AG04450 (cell line): Measurements from ENCODE around the gene SPAG5. TPM values are rescaled to one million over a fixed set of nuclear protein-coding genes. Genes with fewer than 3 reads are reported as not detected.

Experiments used
- CTCF ChIA-PET: fragments of 300-600, 350-600 bp; formaldehyde crosslinking; extraction: SDS; loops from one replicate; lab custom pipeline; 2022; ENCODE audit warnings: antibody characterized with exemption, inconsistent platforms; lab: Charles Lee
- POLR2A ChIA-PET: fragments of 350-600 bp; formaldehyde crosslinking; extraction: SDS; loops from one replicate; lab custom pipeline; 2021; ENCODE audit warnings: antibody characterized with exemption, inconsistent platforms; lab: Yijun Ruan, JAX
- DNase-seq: peaks from one replicate; pipeline ENCODE4 v3.0.0-alpha.2; 2011; ENCODE audit warnings: low read depth, low spot score
- H3K27ac ChIP-seq: one replicate; pipeline ENCODE4 v1.5.1; 2012; ENCODE audit warnings: low read depth, low read length, control low read depth
- H3K27me3 ChIP-seq: one replicate; pipeline ENCODE4 v1.6.0; 2012; ENCODE audit warnings: low read length; ENCODE audit not compliant: control insufficient read depth, insufficient read depth
- H3K4me3 ChIP-seq: 2 replicates; pipeline ENCODE4 v1.5.1; 2011; ENCODE audit warnings: mild to moderate bottlenecking, low read depth, low read length, control low read depth
- H3K9me3 ChIP-seq: 2 replicates; pipeline ENCODE4 v1.5.1; 2012; ENCODE audit warnings: low read length; ENCODE audit not compliant: control insufficient read depth, insufficient read depth
- polyA plus RNA-seq: library from polyadenylated mRNA; depleted of rRNA; stranded (reverse); fragments of >200 nt; gene quantifications from 2 replicates; pipeline ENCODE4 v1.2.3, GENCODE V29; 2011
- TF ChIP-seq, protein P1 (sequence below): IDR thresholded peaks from 2 replicates; pipeline ENCODE4 v1.5.1; 2011; ENCODE audit warnings: low read depth, low read length, control low read depth, inconsistent platforms

SPAG5 gene
- polyA plus RNA-seq, 1 experiment: 17.4 TPM

- POLR2A ChIA-PET: no interaction called here
- peaks cover 38% of the 10 kb centered on the region for H3K27me3 ChIP-seq
- DNase-seq: no peak
- H3K27ac ChIP-seq: no peak overlapping the region
- H3K4me3 ChIP-seq: no peak overlapping the region
- H3K9me3 ChIP-seq: no peaks in the 10 kb centered on the region; the same call in 1 of the 2 replicates
- TF ChIP-seq, protein P1, sequence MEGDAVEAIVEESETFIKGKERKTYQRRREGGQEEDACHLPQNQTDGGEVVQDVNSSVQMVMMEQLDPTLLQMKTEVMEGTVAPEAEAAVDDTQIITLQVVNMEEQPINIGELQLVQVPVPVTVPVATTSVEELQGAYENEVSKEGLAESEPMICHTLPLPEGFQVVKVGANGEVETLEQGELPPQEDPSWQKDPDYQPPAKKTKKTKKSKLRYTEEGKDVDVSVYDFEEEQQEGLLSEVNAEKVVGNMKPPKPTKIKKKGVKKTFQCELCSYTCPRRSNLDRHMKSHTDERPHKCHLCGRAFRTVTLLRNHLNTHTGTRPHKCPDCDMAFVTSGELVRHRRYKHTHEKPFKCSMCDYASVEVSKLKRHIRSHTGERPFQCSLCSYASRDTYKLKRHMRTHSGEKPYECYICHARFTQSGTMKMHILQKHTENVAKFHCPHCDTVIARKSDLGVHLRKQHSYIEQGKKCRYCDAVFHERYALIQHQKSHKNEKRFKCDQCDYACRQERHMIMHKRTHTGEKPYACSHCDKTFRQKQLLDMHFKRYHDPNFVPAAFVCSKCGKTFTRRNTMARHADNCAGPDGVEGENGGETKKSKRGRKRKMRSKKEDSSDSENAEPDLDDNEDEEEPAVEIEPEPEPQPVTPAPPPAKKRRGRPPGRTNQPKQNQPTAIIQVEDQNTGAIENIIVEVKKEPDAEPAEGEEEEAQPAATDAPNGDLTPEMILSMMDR: no peak
- CTCF ChIA-PET: interaction anchor here (3.3 kb wide), 1 partner anchor 40 kb away, joined by 13 read pairs; no protein-coding TSS in a partner anchor
These were observed 64.0 kb downstream of the SPAG5 start for GRCh38 chr17:28534740-28535375.

DNA sequence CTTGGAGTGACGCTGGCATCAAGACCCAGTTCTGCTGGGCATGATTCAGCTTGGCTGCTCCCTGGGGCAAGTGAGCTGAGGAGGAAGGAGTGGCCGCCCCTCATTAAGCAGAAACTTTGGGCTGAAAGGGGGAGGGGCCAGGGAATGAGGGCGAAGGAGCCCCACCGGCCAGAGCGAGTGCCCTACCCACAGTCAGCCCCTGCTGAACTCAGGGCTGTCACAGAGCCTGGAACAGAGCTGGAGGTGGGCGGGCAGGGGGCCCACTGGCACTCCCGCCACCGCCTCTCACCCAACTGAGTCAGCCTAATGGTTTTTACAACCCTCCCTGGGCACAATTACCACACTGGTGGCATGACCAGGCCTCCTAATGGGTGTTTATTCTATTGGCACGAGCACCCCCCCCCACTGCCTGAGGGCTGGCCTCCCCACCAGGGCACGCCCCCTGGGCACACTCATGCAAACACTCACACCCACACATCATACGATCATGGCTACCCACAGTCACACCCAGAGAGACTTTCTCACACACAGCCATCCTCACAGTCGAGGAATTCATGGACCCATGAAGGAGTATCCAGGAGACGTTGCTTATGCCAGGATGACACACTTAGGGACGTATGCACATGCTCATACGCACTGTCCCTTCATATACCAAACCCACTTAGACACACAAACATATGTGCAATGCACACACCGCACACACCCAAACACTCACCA, 65.6 kb downstream of the SPAG5 start:
- POLR2A ChIA-PET: interaction anchor here (0.8 kb wide), 1 partner anchor 30 kb away, joined by 3 read pairs; no protein-coding TSS in a partner anchor
- no peak overlapping the region for H3K4me3 ChIP-seq
- H3K9me3 ChIP-seq: no peaks in the 10 kb centered on the region; the same call in 1 of the 2 replicates
- no peak for DNase-seq
- TF ChIP-seq, protein P1: no peak
- peaks cover 36% of the 10 kb centered on the region for H3K27me3 ChIP-seq
- CTCF ChIA-PET: interaction anchor here (2.2 kb wide), 1 partner anchor 8 kb away, joined by 8 read pairs; no protein-coding TSS in a partner anchor
- H3K27ac ChIP-seq: no peak overlapping the region

GRCh38 chr17:28532050-28532960, 66.5 kb downstream of the SPAG5 start:
- Histone ChIP-seq H3K4me3 (no peak overlapping the region), H3K27me3 (peaks cover 30% of the 10 kb centered on the region), H3K27ac (no peak overlapping the region), H3K9me3 (no peaks in the 10 kb centered on the region; the same call in 1 of the 2 replicates)
- ChIA-PET POLR2A (interaction anchor here (0.8 kb wide), 1 partner anchor 29 kb away, joined by 3 read pairs; no protein-coding TSS in a partner anchor), CTCF (interaction anchor here (1.1 to 2.2 kb wide), 2 partner anchors 8 to 9 kb away, joined by 6 to 8 read pairs; no protein-coding TSS in a partner anchor)
- TF ChIP-seq, protein P1: no peak
- DNase-seq: no peak

GRCh38 chr17:28530926-28531325, 67.9 kb downstream of the SPAG5 start:
- CTCF ChIA-PET: interaction anchor here (1.1 to 2.2 kb wide), 2 partner anchors 9 to 10 kb away, joined by 6 to 8 read pairs; no protein-coding TSS in a partner anchor
- Histone ChIP-seq H3K9me3 (no peaks in the 10 kb centered on the region), H3K27ac (no peak overlapping the region), H3K27me3 (peaks cover 19% of the 10 kb centered on the region), H3K4me3 (no peak overlapping the region)
- POLR2A ChIA-PET: no interaction called here
- TF ChIP-seq, protein P1: no peak
- no peak for DNase-seq
